GM10847 (cell line): ENCODE measurements around the gene SMYD2.

Source experiments
- POLR2A ChIP-seq: IDR thresholded peaks from 2 replicates; pipeline ENCODE4 v1.6.1; 2011; ENCODE audit not compliant: insufficient read length; ENCODE audit errors: extremely low read depth

Gene SMYD2

DNA sequence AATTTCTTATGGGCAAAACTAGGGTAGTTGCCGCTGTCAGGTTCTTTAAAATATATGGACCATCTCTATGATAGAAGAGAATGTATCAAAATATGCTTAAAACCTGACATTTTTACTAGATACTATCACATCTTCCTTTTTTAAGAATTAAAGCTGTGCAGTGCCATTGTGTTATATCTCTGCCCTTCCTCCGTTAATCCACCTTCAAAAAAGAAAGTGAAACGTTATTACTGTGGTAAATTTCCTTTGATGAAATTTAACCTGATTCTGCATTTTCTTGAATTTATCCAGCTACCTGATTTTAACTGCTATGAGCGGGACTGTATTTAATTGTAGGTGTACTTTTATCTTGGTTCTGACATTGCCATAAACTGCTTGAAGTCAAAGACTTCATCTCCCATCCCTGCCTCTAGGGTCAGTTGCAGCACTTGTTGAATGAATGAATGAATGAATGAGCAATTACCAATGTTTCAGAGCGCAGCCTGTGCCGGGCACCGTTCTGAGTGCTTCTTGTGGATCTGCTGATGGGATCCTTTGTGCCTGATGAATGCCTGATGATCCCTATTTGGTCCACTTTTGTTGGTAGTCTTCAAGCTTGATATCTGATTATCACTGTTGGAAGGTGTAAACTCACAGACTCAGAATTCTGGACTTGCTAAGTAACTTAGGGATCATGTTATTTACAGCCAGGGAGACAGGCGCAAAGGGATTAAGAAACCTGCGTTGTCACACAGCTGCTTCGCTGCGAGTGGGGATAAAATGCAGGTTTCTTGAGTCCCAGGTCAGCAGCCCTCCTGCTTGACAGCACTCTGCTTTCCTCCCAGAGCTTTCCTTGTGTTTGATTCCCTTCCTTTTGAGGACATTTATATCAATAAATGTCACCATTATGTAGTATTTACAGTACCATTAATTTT is 30.1 kb downstream of the SMYD2 start:
- no peak for TF ChIP-seq POLR2A

DNA sequence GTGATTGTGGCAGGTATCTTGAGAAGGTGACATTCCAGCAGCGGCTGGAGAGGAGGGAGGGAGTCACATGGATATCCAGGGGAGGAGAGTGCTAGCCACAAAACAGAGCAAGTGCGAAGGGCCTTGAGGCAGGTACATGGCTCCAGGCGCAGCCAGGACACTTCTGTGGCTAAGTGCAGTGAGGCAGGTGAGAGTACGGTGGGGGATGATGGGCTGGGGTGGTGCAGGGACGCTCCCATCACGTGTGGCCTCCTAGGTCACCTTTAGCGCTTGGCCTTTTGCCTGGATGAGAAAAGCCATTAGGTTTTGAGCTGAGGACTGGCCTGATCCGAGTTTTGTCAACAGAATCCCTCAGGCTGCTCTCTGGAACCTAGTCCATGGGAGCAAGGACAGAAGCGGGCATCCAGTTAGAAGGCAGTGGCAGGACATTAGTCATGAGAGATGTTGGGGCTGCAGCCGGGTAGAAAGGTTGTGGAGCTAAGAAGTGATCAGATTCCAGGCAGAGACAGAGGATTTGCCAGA is 31.6 kb downstream of the SMYD2 start:
- no peak for TF ChIP-seq POLR2A

DNA sequence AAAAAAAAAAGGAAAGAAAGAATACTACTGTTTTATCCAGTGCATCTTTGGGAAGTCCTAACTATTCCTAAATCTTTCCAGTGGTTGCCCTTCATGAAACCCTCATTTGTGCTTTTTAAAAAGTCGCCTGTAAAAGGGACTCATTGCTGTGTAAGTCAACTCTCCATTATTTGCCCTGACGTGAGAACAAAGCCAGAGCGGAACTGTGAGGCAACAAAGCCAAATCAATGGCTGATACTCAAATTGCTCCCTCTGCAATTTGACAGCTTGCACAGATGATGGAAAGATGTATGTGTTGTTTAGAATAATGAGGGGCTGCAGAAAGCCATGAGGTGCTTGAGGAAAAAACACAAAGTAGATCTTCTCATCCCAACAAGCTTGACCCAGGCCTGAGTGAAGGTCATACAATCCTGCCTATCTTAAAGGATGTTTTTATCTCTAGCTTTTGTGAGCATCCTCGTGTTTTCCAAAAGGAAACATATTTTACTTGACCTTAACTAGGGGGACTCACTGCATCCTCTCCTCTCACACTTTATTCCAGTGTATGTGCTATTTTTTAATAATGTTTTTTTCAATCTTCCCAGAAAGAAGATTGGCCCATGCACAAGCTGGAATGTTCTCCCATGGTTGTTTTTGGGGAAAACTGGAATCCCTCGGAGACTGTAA is 33.4 kb downstream of the SMYD2 start:
- TF ChIP-seq POLR2A = no peak

DNA sequence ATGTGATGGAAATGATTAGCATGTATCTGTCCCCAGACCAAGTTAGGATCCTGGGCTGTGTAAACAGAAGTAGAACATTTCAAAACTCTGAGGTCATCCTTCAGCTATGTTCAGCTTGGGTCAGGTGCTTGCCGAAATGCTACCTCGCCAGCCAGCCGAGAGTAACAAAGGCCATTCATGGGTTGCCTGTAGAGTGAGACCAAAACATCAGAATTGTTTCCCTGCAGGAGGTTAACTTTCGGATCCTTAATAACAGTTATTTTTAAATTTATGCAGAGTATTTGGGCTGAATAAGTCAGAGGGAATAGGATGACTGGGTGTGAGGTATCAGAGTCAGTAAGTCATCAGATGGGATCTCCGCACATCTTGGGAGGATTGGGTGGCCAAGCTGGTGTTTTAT is 35.6 kb downstream of the SMYD2 start:
- no peak for TF ChIP-seq POLR2A

DNA sequence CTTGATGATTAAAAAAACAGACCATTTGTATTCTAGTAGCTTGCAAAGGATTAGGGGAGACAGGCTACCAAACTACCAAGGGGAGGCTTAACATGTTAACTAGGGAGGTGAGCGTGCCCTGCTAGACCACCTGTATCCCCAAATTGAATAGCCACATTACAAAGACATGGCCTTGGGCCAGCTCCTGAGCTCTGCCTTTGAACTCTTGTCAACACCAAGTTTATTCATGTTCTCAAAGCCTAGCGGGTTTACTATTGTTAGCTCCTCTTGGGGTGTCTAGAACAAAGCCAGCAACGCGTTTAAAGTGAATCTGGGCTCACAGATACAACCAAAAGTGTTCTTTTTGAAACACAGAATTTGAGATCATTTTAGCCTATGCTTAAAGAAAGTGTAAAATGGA is 36.3 kb downstream of the SMYD2 start:
- no peak for TF ChIP-seq POLR2A

DNA sequence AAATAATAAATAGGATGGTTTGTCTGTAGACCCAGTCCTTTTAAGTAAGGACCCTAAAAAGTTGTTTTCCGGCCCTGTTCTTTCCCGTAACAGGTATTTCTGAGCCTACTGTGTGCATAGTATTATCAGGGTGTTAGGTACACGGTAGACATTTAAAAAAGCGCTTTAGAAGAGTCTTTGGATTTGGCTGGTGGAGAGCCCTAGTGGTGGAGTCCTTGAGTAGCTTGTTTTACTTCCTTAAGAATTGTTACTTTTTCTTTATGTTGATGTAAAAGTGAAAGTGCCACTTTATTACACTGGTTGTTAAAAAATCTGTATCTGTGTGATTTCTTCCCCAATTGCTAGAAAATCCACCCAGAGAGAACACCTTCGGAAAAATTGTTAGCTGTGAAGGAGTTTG is 36.8 kb downstream of the SMYD2 start:
- no peak for TF ChIP-seq POLR2A

DNA sequence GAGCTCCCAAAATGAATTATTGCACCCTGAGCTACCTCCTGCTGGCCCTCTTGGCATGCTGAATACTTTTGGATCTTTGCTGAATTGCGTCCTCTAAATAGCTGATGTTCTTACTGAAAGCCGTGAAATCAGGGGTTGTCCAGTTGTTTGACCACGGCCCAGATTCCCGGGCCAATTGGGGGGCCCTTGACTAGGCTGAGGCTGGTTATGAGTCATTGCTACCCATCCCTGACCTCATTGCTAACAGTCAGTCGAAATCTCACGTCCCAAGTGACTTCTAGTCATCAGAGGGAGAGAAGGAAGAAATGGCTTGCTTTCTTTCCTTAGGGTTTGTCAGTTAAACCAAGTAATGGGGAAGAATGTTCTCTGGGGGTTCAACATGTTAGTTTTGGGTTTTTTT is 37.4 kb downstream of the SMYD2 start:
- TF ChIP-seq POLR2A = no peak

DNA sequence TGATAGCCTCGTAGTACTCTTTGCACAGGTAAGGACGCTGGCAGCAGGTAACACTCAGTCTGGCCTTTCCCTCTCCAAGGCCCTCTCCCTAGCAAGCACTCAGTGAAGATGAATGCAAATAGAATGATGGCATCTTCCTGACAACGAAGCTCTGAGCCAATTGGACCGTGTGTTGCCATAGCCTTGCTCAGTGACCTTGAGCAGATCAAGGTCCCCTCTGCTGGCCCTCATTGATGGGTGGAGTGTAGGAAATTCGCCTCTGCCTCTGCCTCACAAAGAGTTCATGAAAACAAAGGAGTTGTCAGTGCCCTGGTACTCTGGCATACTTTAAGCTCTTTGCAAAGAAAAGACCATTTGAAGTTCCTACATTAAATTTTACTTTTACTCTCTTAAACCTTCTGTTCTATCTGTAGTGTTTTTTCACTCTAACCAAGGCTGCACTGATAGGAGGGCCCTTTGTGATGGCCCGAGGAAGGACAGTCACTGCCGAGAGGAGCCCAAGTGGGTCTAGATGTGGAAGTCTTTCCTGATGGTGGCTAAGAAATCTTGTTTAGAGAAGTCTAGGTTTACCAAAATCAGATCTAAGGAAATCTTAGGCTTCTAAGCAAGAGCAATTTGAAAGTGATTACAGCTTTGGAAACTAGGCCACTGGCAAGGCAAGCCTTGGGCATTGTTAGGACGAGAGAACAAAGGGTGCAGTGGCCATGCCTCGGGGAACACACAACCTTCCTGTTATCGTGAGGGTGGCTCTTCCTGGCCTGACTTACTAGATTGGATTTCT is 38.2 kb downstream of the SMYD2 start:
- TF ChIP-seq POLR2A = no peak

DNA sequence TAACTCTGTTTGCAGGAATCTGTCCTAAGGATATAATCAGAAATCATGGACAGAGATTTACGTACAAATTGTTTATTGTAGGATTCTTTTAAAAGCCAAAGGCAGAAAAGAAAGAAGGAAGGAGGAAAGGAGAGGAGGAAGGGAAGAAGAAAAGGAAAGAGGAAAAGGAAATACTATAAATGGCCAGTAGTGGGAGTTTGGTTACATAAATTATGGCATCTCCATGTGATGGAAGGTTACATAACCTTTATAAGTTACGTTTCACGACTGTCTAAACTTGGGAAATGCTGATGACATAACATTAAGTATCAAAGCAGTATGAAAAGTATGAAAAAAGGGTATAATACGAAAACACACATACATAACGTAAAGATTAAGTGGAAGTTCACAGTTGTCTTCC is 39.0 kb downstream of the SMYD2 start:
- TF ChIP-seq POLR2A = no peak

DNA sequence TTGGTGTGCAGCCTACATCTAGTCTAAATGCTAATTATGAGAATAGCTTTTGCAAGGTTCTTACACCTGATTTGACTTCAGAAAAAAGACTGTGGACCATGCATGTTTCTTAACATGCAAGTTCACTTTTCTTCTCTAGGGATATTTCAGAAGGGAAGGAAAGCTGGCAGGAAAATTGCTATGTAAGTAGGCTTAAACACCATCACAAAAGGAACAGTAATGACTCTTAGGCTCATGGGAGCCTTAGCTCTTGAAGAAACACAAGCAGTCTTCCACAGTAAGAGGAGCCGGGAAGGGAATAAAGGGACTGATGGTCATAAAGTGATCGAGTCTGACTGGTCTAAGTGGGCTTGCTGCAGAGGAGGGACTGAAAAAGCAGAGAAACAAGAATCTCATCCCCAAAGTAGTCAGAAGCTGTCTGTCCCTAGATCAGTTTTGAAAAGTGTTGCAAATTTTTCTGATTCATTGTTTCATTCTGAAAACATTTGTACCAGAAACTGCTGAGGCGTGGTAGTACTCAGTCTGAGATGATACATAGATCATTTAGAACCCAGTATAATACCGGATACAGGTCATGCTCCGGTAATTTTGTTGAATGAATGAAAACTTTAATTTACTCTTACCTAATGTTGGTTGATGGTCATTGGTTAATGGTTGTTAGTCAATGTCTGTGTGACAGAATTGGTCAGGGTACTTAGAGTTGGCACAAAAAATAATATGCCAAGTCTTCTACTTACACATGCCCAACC is 40.9 kb downstream of the SMYD2 start:
- no peak for TF ChIP-seq POLR2A

DNA sequence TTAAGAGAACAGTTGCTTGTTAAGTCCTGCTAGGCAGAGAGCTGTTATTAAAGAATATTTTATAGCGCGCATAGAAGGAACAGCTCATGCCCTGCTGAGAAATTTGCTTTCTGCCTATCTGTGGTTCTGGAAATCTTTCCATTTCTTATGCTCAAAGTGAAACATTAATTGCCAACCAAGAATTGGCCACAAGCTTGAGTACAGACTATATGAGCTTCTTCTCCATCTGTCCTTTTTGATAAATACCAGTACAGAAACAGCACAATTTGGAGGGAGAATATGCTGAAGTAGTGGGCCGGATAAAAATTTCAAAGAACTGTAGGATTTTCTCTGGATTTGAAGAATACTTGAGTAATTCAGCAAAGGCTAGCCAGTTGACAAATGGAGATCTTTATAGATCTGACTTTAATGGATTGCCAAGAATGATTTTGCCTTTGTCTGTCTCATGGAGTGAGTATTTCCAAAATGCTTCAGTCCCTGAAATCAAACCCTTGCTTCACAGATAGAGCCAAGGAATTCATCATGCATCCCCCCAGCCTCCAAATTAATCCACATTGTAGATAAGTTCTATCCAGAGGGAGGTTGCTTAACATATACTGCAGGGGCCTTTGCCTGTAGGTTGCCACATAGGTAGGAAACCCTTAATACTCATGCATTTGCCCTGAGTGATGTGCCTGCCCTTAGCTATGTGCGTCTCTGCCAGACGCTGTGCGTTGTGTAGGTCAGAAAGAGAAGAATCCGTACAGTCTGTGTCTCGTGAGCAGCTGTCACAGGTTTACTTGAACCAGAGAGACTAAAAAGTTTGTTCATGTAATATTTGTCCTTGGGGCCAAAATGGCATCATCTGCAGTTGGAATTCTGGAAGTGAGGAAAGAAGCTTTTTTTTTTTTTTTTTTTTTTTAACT is 44.2 kb downstream of the SMYD2 start:
- TF ChIP-seq POLR2A = no peak

DNA sequence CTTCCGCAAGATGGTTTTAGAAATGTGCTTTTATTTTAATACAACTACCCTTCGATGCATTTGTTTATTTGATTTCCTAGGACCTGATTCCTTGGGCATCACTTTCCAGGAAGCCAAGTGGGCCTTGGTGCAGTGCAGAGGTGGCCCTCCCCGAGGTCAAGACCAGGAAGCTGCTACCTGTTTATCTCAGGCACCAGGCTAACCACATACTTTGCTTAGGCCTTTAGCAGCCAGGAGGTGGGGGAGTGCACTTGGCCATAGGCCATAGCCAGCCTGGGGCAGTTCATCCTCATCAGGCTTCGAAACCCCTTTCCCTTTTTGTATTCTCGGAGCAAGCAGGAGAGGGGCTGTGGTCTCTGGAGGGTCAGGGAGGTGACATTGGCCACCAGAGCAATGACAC is 45.4 kb downstream of the SMYD2 start:
- TF ChIP-seq POLR2A = no peak

DNA sequence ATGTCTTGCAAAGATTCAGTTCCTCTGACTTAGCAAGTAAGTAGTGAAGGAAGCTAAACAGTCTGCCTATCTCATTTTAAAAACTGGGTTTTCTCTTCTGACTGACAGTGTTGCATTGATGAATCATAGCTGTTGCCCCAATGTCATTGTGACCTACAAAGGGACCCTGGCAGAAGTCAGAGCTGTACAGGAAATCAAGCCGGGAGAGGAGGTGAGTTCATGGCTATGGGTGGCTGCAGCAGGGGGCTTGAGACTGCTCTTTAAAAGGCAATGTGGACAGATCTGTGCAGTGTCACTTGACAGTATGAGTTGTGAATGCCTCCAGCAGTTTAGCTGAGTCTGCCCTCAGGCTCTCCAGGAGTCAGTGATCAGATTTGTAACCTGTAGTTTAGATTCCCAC is 46.6 kb downstream of the SMYD2 start:
- TF ChIP-seq POLR2A = no peak
